GM13977 (cell line): ENCODE data around the gene BCAS3.

Experiments
- DNase-seq: peaks from one replicate; pipeline ENCODE4 v3.0.0; 2012; ENCODE audit warnings: low spot score
- CTCF ChIP-seq: IDR thresholded peaks from 2 replicates; pipeline ENCODE4 v1.5.1; 2012; ENCODE audit warnings: mild to moderate bottlenecking, control low read depth; ENCODE audit not compliant: insufficient read depth; ENCODE audit errors: extremely low read depth, missing control alignments
- in situ Hi-C: fragments of 300-500 bp; cut with MboI; formaldehyde crosslinking; loops from one replicate; pipeline ENCODE4 v1.12.0; 2022; ENCODE audit warnings: low sequenced_read_pairs, low pct_unique_long_range_greater_than_20kb, mixed read lengths, inconsistent platforms; ENCODE audit not compliant: unreplicated experiment

BCAS3 gene

GRCh38 chr17:60747069-60747808, 69.6 kb downstream of the BCAS3 start:
- TF ChIP-seq CTCF: no peak
- no peak for DNase-seq
- in situ Hi-C loops: no loop called here

DNA sequence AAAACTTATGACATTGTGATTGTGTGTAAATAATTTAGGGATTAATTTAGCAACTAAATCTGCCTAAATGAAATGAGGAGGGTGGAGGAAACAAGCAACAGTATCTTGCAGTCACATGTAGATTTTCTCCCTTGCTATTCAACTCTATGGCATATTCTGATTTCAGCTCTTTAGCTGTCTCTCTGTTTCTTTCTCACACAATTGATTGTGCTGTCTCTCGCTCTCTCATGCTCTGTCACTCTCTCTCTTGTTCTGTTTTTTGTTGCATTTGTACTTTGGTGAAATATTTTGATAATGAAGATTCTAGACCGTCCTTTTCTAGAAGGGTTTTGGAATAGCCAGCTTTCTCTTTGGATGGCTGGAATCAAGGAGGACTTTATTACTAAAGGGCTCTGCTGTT, 70.6 kb downstream of the BCAS3 start:
- in situ Hi-C loops: no loop called here
- TF ChIP-seq CTCF: no peak
- no peak for DNase-seq

DNA sequence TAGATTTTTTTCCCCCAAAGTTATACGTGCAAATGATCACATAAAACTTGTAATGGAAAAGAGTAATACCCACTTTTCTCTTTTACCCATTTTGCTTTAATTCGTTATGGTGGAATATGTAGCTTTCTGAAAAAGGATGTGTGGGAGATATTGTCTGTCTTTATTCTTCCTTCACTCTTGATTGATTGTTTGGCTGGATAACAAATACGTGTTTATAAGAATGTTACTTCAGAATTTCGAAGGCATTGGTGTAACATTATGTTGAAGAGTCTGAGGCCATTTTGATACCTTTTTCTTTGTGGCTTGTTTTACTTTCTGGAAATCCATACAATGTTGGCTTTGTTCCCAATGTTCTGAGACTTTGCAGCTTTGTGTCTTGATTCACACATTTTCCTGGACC, 71.4 kb downstream of the BCAS3 start:
- TF ChIP-seq CTCF: no peak
- no peak for DNase-seq
- in situ Hi-C loops: no loop called here

DNA sequence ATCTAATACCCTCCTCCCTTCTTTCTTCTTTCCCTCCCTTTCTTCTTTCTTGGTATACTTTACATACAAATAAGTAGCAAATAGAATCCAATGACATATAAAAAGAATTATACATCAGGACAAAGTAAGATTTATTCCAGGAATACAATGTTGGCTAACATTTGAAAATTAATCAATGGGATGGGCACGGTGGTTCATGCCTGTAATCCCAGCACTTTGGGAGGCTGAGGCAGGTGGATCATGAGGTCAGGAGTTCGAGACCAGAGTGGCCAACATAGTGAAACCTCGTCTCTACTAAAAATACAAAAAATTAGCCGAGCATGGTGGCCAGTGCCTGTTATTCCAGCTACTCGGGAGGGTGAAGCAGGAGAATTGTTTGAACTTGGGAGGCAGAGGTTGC, 72.1 kb downstream of the BCAS3 start:
- TF ChIP-seq CTCF: no peak
- in situ Hi-C loops: no loop called here
- no peak for DNase-seq

DNA sequence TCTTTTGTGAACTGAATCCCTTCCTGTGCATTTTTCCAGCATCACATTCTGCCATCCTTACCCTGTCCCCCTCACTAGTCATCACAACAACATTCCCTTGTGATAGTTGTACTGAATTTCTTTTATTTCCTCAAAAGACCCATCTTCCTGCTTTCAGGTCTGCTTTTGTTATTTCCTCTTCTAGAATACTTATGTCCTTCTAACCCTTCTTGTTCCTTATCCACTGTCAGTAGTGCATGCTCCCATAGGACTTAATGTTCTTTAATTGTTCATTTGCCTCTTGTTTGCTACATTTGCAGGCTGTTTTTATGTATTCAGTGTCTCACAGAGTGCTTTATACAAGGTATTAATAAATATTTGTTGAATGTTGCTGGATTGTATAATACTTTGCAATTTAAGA, 73.0 kb downstream of the BCAS3 start:
- no peak for DNase-seq
- in situ Hi-C loops: no loop called here
- TF ChIP-seq CTCF: no peak

DNA sequence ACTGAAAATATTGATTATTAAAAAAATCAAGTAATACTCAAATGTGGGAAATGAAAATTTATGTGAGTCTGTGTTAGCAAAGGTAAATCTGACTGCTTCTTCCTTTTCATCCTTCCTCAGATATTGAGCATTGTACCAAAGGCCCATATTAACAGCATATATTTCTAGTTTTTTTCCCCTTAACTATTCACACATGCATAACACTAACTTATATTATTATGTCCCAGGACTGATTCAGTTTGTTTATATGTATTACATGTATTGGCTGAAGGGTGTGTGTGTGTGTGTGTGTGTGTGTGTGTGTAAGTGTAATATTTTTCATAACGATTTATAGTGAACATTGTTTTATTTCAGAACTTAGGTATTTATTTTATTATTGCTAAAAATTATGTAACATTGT, 74.2 kb downstream of the BCAS3 start:
- no peak for DNase-seq
- in situ Hi-C loops: no loop called here
- no peak for TF ChIP-seq CTCF
